Sigmoid colon (tissue), 4 donors: ENCODE measurements around the gene CYP24A1.

Source experiments
- CTCF ChIP-seq, 4 experiments: fragments of 450-650 bp in 3 of 4; fragments of 200-600 bp in 1 of 4; IDR thresholded peaks; one replicate each; pipeline ENCODE4 v1.5.1; 2016 to 2019; ENCODE audit warnings: antibody characterized with exemption in 4 of 4, mild to moderate bottlenecking in 3 of 4, moderate library complexity in 2 of 4
- EP300 ChIP-seq, 4 donors: sonication (generic); formaldehyde crosslinking; IDR thresholded peaks; one replicate each; pipeline ENCODE4 v1.6.1; 2017; ENCODE audit warnings: antibody characterized with exemption in 4 of 4
- POLR2A ChIP-seq, 2 donors: fragments of 450-650 bp; IDR thresholded peaks; one replicate each; pipeline ENCODE4 v1.6.1; 2016; ENCODE audit warnings: antibody characterized with exemption in 2 of 2, mild to moderate bottlenecking in 2 of 2, moderate library complexity in 2 of 2
- POLR2AphosphoS5 ChIP-seq, 4 donors: sonication (generic); formaldehyde crosslinking; IDR thresholded peaks; one replicate each; pipeline ENCODE4 v1.6.1; 2017; ENCODE audit warnings: antibody characterized with exemption in 4 of 4

GRCh38 chr20:54194724-54195438 is 21.1 kb upstream of the CYP24A1 start:
- TF ChIP-seq CTCF (IDR thresholded peaks at IDR 0.05) (no peak), POLR2AphosphoS5 (IDR thresholded peaks at IDR 0.05) (no peak), EP300 (IDR thresholded peaks at IDR 0.05) (no peak), POLR2A (IDR thresholded peaks at IDR 0.05) (peak in 1 of 2 donors; percentile 14)
